RKO (cell line): ENCODE measurements around the gene ARID5A.

ENCODE experiments used
- DNase-seq: peaks from one replicate; pipeline ENCODE4 v3.0.0-alpha.2; 2016; ENCODE audit warnings: low spot score

ARID5A gene

DNA sequence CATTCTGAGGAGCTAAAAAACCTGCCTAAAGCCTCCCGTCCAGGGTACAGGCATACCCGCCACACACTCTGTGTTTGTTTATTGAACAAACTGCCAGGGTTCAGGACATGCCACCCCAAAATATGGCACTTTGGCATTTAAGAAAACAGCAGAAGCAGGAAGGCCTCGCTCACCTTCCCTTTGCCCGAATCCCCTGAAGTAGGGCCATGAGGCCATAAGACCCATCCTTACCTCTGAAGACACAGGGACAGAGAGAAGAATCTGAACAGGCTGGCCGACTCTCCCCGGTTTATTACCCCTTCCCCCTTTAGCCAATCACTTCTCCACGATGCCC, 29.7 kb upstream of the ARID5A start:
- no peak for DNase-seq

DNA sequence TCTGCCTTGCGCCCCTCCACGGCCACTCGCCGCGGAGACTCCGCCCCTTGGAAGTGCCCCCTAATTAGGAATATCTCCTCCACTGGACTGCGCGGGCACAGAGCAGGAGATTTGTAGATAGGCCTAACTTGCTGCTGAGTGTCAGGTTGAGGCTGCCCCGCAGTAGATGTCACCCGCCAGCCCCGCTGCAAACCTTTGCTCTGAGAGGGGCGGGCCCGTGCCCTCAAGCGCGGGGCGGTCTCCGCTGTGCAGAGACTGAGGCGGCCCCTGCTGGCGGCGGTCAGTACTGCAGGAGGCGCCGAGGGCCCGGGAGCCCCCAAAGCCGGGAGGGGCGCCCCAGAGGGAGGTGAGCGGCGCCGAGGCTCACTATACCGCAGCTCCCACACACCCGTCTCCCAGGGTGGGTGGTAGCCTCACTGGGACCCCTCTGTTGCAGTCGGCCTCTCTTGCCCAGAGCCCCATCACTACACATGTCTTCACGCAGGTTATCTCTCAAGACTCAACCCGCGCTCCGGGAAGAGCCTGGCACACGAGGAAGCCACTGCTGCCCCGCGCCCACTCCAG, 28.5 kb upstream of the ARID5A start:
- DNase-seq: peak; percentile 52

DNA sequence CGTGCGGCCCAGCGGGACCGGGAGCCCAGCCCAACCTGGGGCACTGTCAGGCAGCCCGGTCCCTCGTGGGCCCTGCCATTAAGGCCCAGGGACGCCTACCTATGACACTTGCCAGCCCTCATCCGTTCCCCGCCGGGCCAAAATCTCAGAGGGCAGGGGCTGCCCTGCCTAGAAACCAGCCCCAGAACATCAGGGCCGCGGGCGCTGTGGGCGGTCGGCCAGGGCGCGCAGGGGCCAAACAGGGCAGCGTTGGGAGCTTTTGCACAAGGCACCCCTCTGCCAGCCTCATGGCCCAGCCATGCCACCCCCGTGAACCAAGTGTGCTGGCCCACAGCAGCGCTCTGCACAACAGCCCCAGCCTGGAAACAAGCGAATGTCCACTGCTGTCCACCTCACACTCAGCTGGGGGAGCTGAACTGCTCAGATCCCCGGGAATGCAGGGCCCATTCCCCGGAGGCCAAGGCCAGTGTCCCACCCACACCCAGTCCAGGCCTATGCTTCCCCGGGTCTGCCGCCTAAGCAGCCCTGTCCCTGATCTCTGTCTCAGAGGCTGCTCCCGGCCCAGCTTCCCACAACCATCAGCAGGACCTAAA, 27.9 kb upstream of the ARID5A start:
- DNase-seq: no peak

DNA sequence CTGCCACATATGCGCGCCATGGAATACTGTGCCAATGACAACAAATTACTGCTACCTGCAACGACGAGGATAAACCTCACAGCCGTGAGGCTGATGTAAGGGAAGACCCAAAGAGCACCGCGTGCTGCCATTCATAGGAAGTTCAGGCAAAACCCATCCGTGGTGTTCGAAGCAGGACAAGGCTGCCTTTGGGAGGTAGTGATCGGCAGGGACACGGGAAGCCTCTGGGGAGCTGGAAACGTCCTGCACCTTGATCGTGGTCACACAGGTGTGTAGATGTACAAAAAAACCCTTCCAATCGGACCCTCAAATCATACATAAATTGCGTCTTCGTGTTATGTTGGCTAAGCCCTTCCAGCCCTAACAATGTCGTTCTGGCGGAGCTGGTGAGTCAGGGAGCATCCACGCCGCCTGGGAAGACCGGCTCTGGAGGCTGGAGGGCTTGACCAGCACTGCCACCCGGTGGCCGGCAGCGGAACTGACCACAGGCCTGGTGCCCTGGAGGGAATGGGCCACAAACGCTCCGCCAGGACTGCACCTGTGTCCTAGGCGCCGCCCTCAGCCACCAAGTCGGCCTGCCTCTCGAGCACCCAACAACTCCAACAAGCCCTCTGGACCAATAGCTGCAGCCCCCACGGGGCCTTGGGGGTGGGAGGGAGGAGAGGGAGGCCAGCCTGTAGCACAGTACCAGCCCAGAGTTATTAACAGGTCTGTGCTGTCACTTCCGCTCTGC, 27.3 kb upstream of the ARID5A start:
- DNase-seq: peak; percentile 85

DNA sequence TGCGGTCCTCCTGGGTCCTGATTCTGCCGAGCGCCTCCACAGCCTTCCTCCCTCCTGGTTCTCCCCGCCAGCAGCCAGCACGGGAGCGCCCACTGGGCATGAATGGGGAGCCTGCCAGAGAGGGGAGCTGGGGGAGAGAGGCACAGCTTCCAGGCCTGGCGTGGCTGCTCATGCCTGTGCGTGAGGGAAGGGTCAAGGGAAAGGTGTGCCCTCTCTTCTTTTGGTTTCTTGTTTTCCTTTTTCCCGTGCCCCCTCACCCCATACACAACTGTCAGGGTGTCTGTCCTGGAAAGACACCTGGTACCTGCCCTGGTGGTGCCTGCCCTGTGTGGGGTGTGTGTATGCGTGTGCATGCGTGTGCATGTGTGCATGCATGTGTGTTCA, 26.7 kb upstream of the ARID5A start:
- DNase-seq: no peak

DNA sequence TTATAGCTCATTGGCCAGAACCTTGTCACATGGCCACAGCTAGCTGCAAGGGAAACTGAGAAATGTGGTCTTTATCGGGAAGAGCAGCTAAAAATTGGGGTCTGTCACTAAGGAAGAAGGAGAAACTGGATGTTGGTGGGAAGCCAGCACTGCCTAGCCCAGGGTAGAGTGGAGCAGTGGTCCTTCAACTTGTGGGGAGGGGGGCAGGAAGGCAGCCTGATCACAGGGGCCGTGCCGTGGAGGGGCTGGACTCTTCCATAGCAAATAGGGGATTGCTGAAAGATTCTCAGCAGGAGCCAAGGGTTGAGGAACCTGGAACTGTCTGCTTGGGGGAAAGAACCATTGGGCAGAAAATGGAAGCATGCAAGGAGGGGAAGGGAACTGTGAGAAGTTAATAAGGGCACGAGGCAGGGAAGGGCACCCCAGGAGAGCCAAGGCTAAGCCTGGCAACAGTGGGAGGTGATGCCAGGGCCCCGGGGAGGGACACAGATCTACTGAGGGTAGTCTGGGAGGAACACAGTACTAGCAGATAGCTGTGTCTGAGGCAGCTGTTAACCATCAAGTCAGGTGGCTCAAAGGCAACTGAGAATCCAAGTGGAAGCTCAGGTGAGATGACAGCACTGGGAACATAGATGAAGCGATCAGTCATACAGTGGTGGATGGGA, 25.5 kb upstream of the ARID5A start:
- no peak for DNase-seq

DNA sequence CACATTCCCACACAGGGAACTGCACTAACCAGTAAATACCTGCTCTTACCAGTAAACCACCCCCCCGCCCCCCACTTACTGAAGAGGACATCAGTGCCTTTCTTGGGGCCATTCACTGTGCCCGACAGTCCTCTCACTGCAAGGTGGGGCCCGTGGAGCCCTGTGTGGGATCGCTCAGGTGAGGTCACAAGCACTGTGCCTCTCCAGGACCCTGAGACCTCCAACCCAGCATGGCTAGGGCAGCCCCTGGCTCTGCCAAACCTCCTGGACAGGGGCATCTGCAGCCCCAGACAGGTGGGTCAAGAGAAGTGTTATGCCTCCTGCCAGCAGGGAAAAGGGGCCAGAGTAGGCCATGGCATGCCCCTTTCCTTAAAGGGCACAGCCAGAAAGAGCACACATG, 24.7 kb upstream of the ARID5A start:
- no peak for DNase-seq

DNA sequence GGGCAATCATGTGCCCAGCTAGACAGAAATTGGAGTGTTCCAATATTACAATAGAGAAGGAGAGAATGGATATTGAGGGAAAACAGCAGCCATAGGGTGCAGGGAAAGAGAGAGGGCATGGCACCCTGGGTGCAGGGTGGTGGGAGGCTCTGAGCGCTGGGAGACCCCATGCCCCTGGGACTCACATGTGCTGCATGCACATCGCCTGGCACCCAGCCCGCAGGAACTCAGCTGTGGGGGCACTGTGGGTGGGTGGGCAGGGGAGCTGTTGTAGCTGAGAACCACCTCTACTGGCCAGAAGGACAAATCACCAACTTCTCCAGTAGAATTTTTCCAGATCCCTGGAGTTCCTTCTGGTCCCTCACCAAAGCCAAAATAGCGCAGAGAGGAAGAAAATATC, 24.2 kb upstream of the ARID5A start:
- no peak for DNase-seq

DNA sequence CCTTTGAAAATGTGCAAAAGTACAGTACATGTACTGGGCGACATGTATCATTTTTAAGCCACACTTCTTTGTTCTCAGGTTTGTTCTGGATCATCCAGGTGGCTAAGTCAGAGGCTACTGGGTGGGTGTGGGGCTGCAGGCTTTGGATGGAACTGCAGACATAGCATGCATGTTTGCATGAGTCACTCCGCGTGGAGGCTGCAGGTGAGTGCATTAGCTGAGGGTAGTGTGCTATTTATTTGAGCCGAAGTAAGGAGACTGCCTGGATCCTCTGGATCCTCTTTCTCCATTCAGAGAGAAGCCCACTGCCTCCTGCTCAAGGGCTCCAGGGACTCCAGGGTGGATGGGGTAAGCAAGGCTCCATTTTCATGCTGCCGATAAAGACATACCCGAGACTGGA, 22.0 kb upstream of the ARID5A start:
- no peak for DNase-seq

DNA sequence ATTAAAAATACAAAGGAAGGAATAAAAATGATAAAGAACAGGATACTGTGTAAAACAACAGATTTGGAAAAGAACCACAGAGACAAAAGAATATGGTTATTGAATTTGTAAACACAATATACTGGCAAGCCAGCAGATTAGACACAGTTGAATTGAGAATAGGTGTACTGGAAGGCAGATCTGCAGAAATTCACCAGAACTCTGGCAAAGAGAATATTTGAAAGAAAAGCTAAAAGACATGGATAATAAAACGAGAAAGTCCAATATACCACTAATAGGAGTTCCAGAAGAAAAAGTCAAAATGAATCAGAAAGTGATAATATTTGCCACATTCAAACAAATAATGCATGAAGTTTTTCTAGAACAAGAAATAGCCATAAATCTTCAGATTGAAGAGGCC, 19.5 kb upstream of the ARID5A start:
- no peak for DNase-seq

DNA sequence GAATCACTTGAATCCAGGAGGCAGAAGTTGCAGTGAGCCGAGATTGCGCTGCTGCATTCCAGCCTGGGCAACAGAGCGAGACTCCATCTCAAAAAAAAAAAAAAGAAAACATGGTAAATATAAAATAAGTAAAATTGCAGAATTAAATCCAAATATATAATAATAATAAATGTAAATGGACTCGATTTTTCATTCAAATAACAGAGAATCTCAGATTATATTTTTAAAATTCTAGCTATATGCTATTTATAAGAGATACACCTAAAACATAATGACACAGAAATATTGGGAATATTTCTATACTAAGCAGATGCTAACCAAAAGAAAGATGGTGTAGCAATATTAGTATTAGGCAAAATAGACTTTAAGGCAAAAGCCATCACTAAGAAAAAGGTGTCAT, 16.3 kb upstream of the ARID5A start:
- no peak for DNase-seq

DNA sequence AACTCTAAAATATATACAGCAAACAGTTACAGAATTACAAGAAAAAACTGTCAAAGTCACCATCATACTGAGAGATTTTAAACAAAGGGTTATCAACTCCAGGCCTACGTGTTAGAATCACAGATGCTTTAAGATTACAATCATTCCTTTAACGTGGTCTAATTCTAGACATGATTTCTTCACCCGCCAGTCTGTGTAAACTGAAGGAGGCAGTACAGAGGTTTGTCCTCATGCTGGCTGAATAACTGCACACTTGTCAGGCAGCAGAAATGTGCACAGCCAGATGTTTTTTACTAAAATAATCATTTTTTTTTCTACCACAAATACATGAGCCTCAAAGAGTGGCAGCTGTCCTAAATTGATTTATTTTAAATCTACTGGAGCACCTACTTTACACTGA, 15.9 kb upstream of the ARID5A start:
- no peak for DNase-seq

DNA sequence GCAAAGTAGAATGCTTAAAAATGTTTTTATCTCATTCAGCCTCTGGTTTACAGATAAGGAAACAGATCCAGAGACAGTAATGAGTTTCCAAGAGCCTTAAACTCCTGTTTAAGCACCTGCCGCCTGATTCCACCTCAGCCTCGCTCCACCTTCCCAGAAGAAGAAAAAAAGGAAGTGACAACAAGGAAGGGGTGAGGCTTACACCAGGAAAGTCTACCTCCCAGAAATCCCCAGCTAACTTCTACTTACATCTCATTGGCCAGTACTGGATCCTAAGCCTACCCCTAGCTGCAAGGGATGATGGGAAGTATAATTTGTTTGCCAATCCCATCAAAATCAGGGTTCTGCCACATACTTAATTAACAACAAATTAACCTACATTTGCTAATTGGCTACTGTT, 15.3 kb upstream of the ARID5A start:
- DNase-seq: no peak

DNA sequence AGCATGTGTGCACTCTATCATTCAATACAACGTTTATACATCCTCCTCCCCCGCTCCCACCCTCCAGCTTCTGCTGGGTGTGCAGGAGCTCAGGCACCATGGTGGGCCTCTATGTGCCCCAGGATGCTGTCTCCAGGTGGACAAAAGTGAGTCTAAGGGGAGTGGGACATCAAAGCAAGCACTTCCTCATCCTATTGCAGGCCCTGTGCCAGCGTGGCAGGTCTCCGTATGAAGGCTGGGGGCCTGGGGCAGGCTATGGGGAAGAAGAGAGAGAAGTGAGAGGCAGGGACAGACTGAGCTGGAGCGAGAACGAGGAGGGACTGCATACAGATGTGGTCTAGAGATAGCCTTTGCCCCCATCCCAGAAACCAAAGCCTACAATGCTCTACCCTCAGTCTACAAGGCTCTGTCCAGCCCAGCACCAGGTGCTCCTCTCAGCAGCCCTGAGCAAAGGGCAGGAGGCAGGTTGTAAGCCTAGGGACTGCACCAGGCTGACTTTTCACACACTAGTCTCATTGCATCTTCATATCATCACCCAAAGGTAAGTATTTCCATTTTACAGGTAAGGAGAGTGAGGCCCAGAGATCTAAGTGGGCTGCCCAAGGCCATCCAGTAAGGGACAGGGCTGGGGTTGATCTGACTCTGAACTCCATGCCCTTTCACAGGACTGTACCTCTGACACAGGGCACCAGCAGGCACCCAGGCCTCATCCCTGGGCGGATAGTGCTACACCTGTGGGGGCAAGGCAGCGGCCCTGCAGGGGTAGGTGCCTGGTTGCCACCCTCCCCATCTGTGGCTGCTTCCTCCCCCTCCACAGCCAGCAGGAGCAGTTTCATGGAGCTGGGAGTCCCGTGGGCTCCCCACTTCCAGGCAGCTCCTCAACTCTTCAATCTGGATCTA, 14.0 kb upstream of the ARID5A start:
- DNase-seq: no peak

DNA sequence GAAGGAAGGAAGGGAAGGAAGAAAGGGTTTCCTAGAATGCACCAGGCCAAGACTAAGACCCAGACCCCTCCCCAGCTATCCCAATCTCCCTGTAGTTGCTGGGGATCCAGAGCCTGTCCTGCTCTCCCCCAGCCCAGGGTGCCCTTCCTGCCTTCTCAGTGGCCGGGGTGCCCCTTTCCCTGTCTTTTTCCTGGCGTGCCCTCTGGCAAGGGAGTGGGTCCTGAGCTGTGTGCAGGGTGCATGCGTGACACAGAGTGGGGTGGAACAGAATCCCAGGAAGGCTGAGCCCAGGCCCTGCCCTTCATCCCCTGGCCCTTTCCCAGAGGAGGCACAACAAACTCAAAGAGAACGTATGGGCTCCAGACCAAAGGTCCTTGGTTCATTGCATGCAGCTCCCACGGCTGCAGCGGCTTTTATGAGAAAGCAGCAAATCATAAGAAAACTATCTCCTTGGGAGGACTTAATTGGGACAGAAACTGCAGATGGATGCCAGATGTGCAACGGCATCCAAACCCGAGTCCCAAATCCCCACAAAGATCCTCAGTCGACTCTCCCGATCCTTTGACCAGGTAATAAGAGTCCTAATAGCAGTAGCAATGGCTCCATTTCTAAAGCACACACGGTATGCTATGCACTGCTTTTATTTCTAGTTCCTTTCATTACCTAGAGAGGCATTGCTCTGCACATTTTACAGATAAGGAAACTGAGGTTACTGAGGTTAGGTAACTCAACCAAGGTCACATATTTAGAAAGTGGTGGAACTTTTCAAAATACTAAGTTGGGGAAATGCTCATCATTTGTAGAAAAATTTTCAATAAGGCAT, 12.7 kb upstream of the ARID5A start:
- DNase-seq: no peak

DNA sequence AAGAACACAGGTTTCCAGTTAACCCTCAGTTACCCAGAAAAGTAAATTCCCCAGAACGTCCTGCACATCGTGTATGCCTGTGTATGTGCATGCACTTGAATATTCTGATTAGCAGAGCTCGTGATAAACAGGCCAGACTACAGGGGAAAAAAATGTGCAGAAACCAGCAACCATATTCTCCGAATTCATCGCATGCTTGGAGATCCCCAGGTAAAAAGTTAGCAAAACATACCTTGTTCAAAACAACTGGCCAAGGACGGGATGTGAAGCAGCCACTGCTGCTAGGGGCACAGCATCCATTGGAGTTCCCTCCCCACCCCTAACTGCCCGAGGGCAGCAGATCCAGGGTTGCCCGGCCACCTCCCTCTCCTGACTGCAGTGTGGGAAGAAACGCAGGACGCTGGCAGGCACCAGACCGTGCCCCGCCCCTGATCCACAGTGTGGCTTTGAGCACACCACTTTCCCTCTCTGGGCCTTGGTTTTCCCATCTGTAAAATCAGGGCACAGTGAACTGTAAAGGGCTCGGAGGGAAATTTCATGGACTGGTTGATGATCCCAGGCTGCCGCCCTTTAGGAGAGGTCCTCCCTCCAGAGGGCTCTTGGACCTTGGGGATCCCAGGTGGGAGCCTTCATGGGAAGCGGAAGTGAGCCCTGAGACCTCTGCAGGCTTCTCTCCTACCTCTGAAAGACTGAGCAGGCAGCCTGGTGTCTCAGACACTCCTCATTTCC, 11.9 kb upstream of the ARID5A start:
- DNase-seq: no peak

DNA sequence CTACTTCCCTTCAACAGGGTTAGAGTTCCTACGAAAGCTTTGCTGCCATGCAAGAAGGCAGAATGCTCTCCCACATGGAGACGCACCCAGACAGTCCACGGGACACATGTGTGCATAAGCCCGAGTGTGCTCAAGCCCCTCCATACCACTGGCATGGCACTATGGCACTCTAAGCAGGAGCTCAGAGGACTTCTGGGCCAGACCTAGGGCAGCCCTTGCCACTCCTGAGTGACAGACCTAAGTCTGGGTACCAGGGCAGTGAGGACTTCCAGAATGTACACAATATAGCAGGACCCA, 11.4 kb upstream of the ARID5A start:
- DNase-seq: no peak

DNA sequence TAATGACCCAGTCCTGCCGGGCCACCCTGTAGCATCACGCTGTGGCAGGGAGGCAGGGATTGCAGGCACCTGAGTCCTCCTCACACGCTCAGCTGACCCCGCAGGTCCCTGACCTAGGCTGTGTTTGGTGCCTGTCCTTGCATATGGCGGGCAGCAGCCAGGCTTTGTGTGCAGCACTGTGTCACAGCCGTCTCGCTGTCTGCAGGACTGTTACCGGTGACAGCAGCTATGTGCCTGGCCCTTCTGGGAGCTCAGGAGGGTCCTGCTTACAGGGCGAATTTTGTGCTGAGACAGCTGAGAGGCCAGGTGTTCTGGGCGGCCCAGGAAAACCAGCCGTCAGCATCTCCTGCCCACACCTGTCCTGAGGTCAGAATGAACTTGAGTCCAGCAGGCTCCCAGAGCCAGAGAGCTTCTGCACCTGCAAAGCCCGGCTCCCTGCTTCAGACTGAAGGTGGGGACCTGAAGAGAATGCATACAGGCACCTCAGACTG, 10.4 kb upstream of the ARID5A start:
- no peak for DNase-seq

DNA sequence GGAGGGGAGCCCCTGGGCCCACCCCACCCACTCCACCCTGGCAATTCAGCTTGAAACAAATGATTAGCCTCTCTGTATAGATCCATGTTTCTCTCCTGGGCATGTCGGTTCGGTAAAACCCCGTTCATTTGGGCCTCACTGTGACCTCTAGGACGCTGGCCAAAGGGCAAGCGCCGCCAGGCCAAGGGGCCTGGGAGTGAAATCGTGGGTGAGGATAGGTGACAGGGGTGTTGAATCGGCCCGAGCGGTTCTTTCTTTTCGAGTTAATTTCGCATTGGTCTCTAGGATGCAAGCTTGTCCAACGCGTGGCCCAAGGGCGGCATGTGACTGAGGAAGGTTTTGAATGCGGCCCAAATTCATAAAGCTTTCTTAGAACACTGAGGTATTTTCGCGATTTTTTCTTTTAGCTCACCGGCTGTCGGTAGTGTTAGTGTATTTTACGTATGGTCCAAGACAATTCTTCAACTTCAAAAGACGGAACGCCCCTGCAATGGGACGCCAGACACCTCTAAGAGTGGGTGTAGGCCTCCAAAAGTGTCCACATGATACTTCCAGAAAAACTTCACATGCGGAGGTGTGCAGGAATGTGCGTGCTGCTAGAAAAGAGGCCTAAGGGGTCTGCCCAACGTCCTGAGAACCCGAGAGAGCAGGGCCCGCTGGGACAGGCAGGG, 9.8 kb upstream of the ARID5A start:
- no peak for DNase-seq

DNA sequence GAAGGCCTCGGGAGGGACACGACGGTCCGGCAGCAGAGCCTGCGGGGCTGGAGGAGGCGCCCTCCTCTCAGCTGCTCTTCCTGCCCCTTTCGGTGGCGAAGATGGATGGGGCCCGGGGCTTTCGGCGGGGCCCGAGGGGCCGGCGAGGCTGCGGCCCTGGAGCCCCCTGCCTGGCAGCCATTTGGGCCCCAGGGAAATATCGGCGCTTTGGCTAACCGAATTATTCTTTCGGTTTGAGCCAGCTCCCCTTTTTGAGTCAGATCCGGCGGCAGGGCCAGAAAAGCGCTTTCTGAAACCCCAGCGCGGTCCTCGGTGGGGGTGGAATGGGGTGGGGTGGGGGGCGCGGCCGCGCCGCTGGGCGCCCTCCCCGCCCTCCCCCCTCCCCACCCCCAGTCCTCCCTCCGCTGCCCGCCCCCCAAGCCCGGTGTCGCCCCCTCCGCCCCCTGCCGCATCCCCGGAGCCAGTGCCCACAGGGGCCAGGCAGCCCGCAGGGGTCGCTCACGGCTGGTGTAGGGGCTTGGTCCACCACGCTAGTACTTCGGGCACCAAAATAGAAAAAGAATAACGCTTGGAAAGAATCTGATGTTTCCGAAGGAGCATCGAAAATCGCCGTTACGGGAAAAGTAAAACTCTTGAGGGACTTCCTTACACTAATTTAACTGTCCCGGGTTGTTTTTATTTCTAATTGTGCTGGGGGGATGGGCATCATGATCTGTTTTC, 9.1 kb upstream of the ARID5A start:
- no peak for DNase-seq
